ENCODE data around the gene CNBP. TPM values are rescaled to one million over a fixed set of nuclear protein-coding genes. Genes with fewer than 3 reads are reported as not detected.
"Not testable (repeated sequence)": the region's sequence is repeated elsewhere in the genome, so short reads cannot be mapped to it uniquely, and the experiment has no call there.

The CNBP gene
- total RNA-seq, 4 donors from 2014 or later: 369 to 489 (median 433) TPM

- TF ChIP-seq CTCF (IDR thresholded peaks at IDR 0.05): no peak
- DNase-seq (ENCODE audit: low spot score) (no peak), ATAC-seq (ENCODE audit: low FRiP score) (no peak)
Measured at GRCh38 chr3:129144786-129145185, 38.9 kb downstream of the CNBP start.

GRCh38 chr3:129141011-129141410, 42.7 kb downstream of the CNBP start:
- not testable (repeated sequence) for ATAC-seq (ENCODE audit: low FRiP score); DNase-seq (ENCODE audit: low spot score)

- DNase-seq (ENCODE audit: low spot score): no peak
- TF ChIP-seq CTCF (IDR thresholded peaks at IDR 0.05): no peak
- ATAC-seq (ENCODE audit: low FRiP score): no peak
Measured at GRCh38 chr3:129139911-129140310, 43.8 kb downstream of the CNBP start.

GRCh38 chr3:129136275-129136674, 47.4 kb downstream of the CNBP start:
- not testable (repeated sequence) for ATAC-seq (ENCODE audit: low FRiP score); DNase-seq (ENCODE audit: low spot score)

GRCh38 chr3:129132097-129132866, 51.4 kb downstream of the CNBP start:
- no peak for DNase-seq (ENCODE audit: low spot score)
- no peak for ATAC-seq (ENCODE audit: low FRiP score)
- TF ChIP-seq CTCF (IDR thresholded peaks at IDR 0.05): no peak

GRCh38 chr3:129131465-129132088, 52.1 kb downstream of the CNBP start:
- TF ChIP-seq CTCF (IDR thresholded peaks at IDR 0.05): no peak
- DNase-seq (ENCODE audit: low spot score) (no peak), ATAC-seq (ENCODE audit: low FRiP score) (no peak)

GRCh38 chr3:129130291-129130813, 53.3 kb downstream of the CNBP start:
- TF ChIP-seq CTCF (IDR thresholded peaks at IDR 0.05): no peak
- DNase-seq (ENCODE audit: low spot score) (no peak), ATAC-seq (ENCODE audit: low FRiP score) (no peak)

Data from omental fat pad (tissue), 4 donors.